Coronary artery (tissue), 2 donors: Measurements from ENCODE around the gene KCNAB2.

Experiments
- DNase-seq: peaks from one replicate; pipeline ENCODE4 v3.0.0-alpha.2; 2017; ENCODE audit warnings: low spot score
- H3K27ac ChIP-seq, 2 donors: fragments of 200-600 bp; sonication (generic); one replicate each; pipeline ENCODE4 v1.5.1; 2016 to 2019
- H3K4me3 ChIP-seq: fragments of 200-600 bp; sonication (generic); 2 replicates; pipeline ENCODE4 v1.5.1; 2016; ENCODE audit warnings: mild to moderate bottlenecking, moderate library complexity
- TF ChIP-seq, protein P1 (sequence below): fragments of 200-600 bp; sonication (generic); IDR thresholded peaks from one replicate; pipeline ENCODE4 v1.5.1; 2019; ENCODE audit warnings: antibody characterized with exemption

The KCNAB2 gene

DNA sequence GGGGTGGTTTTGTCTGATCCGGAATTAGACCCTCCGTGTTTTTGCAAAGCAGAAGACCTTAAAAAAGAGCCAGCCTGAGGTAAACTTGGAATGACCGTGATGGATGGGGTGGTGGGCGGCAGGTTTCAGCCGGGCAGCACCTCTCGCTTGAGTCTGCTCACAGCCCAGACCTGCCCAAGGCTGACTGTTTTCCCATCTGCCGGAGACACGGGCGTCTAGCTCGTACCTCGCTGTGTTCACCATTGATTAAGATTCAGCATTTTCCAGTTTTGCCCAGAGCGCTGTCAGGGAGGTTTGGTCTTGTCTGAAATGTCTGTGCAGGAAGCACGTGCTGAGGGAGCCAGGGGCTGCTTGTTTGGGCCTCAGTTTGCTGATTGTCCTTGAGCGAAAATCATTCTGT lies 591 bp downstream of the KCNAB2 start:
- H3K27ac ChIP-seq = no peak overlapping the region

DNA sequence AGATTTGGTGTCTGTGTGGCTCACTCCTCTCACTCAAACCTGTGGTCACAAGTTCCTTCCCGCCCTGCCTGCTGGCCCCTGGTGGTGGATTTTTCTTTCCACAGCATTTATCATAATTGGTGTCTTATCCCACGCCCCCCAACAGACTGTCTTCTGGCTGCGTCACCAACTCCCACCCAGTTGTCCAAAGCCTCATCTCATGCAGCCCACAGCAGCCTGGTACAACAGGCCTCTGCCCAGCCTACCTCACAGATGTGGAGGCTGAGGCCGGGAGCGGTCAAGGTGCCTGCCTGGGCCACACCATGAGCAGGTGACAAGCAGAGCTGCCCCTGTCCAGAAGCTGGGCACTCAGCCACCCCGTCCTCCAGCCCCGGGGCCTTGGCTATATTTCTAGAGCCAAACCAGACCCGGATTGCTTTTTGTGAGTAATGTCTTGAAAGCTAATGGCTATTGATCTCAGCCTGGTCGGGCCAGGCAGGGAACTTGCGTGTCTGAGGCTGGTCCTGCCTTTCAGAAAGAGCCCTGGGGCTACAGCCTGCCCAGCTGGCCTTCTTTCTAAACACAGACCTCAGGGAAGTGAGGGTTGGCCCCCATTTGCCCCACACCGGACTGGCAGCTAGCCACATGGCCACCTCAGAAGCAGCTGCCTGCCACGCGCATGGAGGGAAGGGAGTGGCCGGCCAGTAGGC lies 2.6 kb downstream of the KCNAB2 start:
- TF ChIP-seq, protein P1, sequence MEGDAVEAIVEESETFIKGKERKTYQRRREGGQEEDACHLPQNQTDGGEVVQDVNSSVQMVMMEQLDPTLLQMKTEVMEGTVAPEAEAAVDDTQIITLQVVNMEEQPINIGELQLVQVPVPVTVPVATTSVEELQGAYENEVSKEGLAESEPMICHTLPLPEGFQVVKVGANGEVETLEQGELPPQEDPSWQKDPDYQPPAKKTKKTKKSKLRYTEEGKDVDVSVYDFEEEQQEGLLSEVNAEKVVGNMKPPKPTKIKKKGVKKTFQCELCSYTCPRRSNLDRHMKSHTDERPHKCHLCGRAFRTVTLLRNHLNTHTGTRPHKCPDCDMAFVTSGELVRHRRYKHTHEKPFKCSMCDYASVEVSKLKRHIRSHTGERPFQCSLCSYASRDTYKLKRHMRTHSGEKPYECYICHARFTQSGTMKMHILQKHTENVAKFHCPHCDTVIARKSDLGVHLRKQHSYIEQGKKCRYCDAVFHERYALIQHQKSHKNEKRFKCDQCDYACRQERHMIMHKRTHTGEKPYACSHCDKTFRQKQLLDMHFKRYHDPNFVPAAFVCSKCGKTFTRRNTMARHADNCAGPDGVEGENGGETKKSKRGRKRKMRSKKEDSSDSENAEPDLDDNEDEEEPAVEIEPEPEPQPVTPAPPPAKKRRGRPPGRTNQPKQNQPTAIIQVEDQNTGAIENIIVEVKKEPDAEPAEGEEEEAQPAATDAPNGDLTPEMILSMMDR = no peak
- no peak overlapping the region for H3K27ac ChIP-seq

More for the DNA sequence above, 591 bp downstream of the KCNAB2 start:
- no peak for DNase-seq
- no peak overlapping the region for H3K4me3 ChIP-seq
- TF ChIP-seq, protein P1 = no peak

DNA sequence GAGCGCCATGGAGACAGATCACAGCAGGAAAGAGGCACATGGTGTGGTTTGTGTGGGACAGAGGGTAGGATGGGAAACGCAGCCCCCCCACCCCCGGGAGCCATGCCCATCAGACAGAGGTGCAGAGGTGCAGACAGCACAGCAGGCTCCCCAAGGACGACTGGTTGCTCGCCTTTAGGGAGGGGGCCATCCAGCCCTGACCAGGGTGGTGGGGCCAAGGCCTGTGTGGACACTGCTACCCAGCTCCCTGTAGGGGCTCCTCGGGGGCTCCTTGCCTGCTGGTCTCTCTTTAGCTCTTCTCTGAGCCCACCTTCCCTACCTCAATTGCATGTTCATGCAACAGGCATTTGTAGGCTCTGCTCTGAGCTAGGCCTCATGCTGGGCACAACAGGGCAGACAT lies 3.7 kb downstream of the KCNAB2 start:
- Histone ChIP-seq H3K4me3 (no peak overlapping the region), H3K27ac (no peak overlapping the region)
- no peak for DNase-seq
- TF ChIP-seq, protein P1 = no peak

More for the DNA sequence above, 2.6 kb downstream of the KCNAB2 start:
- DNase-seq = no peak
- no peak overlapping the region for H3K4me3 ChIP-seq

DNA sequence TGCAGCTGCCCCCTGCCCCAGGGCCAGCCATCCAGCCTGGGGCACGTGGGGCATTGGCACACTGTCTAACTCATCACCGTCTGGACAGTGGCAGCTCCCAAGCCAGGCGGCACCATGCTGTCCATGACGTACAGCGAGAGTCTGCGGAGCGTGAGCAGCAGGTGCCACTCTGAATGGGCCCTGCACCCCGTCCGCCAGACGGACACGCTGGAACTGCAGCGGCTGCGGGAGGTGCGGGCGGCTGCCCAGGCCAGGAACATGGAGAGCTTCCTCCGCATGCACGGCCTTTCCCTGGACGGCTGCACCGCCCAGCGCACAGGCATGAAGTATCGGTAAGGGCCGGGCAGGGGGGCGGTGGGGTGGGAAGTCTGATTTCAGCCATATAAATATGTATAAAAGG lies 5.7 kb downstream of the KCNAB2 start:
- TF ChIP-seq, protein P1 = no peak
- DNase-seq = no peak
- Histone ChIP-seq H3K4me3 (no peak overlapping the region), H3K27ac (no peak overlapping the region)

DNA sequence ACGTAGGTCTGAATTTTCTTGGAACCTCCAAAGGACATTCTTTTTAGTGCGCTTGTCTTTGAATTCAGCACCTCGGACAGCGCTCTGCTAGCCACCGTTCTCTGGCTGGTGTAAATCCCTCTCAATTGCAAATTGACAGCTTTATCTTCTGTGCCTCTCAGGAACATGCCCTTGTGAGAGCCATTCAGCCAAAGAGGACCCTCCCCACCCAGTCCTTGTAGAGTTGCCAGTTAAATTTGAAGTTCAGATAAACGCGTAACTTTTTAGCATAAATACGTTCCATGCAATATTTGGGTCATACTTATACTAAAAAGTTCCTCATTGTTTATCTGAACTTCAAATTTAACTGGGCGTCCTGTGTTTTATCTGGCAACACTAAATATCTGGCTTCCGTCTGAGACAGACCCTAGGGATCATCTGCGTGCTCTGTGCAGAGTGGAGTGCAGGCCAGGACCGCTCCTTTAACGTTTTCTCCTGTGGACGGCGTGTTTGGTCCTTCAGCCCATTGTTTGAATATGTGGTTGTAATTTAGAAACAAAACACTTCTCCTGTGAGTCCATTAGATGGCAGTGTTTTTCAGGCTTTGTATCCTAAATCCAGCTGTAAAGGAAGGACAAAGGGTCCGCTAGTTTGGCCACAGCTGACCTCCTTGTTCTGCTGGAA lies 7.0 kb downstream of the KCNAB2 start:
- Histone ChIP-seq H3K4me3 (no peak overlapping the region), H3K27ac (no peak overlapping the region)
- TF ChIP-seq, protein P1 = no peak
- DNase-seq = no peak

DNA sequence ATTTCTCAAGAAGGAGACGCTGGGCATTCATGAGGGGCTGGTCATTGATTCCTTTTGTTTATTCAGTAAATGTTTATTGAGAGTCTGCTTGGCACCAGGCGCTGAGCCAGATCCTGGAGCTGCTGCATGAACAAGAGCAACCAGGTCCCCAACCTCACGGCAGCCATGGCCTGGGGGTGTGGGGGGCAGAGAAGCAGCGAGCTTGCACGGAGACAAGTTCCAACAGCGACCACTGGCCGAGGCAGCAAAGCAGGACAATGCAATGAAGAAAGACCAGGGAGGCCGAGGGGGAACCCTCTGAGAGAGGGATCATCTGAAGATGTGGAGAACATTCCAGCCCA lies 7.5 kb downstream of the KCNAB2 start:
- TF ChIP-seq, protein P1 = no peak
- DNase-seq = no peak
- H3K4me3 ChIP-seq = no peak overlapping the region
- H3K27ac ChIP-seq = no peak overlapping the region

DNA sequence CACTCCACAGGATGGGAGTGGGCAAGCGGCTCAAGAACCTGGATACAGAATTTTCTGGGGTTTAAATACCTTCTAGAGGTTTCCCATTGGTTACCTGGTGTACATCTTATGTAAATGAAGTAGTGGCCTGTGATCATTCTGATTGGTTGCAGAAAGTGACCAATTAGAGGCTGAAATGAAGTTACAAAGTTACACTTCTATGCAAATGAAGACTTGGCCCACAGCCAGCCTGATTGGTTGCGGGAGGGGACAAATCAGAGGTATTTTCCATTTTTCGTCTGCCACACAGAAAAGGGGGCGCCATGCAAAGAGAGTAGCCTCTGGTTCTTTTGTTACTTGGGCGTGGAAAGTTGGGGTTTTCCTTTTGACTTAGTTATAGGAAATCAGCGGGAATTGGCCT lies 8.9 kb downstream of the KCNAB2 start:
- no peak for DNase-seq
- Histone ChIP-seq H3K4me3 (no peak overlapping the region), H3K27ac (no peak overlapping the region)
- TF ChIP-seq, protein P1 = no peak
